ENCODE results near the gene CACNA1C.

DNA sequence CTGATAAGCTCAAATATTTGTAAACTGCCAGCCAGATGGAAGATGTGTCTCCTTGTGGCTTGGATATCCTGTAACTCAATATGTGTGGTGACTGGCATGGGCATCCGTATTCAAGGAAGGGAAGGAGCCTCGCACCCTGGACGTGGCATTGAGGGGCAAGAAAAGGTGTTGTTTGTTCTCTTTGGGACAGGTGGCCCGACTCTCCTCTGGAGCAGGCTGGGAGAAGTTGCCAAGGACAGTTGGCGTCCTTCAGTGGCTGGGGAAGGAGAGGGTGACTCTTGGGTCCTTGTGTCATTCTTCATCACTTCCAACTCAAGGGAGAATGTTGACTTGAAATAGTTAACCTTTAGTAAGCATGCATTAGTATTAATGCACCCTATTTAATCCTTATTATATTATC is 39.6 kb downstream of the CACNA1C start:
- TF ChIP-seq, protein P1, sequence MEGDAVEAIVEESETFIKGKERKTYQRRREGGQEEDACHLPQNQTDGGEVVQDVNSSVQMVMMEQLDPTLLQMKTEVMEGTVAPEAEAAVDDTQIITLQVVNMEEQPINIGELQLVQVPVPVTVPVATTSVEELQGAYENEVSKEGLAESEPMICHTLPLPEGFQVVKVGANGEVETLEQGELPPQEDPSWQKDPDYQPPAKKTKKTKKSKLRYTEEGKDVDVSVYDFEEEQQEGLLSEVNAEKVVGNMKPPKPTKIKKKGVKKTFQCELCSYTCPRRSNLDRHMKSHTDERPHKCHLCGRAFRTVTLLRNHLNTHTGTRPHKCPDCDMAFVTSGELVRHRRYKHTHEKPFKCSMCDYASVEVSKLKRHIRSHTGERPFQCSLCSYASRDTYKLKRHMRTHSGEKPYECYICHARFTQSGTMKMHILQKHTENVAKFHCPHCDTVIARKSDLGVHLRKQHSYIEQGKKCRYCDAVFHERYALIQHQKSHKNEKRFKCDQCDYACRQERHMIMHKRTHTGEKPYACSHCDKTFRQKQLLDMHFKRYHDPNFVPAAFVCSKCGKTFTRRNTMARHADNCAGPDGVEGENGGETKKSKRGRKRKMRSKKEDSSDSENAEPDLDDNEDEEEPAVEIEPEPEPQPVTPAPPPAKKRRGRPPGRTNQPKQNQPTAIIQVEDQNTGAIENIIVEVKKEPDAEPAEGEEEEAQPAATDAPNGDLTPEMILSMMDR (conservative IDR thresholded peaks at IDR 0.05), result no peak
- no peak for TF ChIP-seq ZFX (IDR thresholded peaks at IDR 0.05)

All from C4-2B (cell line).